Midbrain (tissue), 1 donor: Measurements from ENCODE around the gene SLC2A4RG.

Experiments used
- DNase-seq: peaks from one replicate; lab custom pipeline; 2025; lab: John Stamatoyannopoulos, UW

SLC2A4RG gene

GRCh38 chr20:63739130-63740069 lies at the start of gene SLC2A4RG:
SLC2A4RG (plus strand) TSS chr20:63739776; CDS start chr20:63739913, 137 bp downstream.
- DNase-seq = peak; percentile 87

- DNase-seq = no peak
These were observed 49.3 kb upstream of the SLC2A4RG start for GRCh38 chr20:63690003-63690897.

GRCh38 chr20:63690898-63691710 lies 48.5 kb upstream of the SLC2A4RG start:
- DNase-seq = no peak

GRCh38 chr20:63691711-63692435 lies 47.7 kb upstream of the SLC2A4RG start:
- DNase-seq = no peak

GRCh38 chr20:63692436-63693082 lies 47.0 kb upstream of the SLC2A4RG start:
- DNase-seq = no peak

- no peak for DNase-seq
These were observed 46.4 kb upstream of the SLC2A4RG start for GRCh38 chr20:63693083-63693732.

GRCh38 chr20:63693733-63694583 lies 45.6 kb upstream of the SLC2A4RG start:
- DNase-seq = no peak

GRCh38 chr20:63694584-63695423 lies 44.8 kb upstream of the SLC2A4RG start:
- no peak for DNase-seq

GRCh38 chr20:63695424-63696305 lies 43.9 kb upstream of the SLC2A4RG start:
- DNase-seq = no peak

- no peak for DNase-seq
These were observed 43.3 kb upstream of the SLC2A4RG start for GRCh38 chr20:63696306-63696627.

GRCh38 chr20:63696628-63697356 lies 42.8 kb upstream of the SLC2A4RG start, which contains the start of gene TNFRSF6B:
TNFRSF6B (plus strand) TSS chr20:63696652; CDS start chr20:63696768, 116 bp downstream.
- no peak for DNase-seq

GRCh38 chr20:63697357-63697867 lies 42.2 kb upstream of the SLC2A4RG start:
- DNase-seq = no peak

- DNase-seq = no peak
These were observed 41.6 kb upstream of the SLC2A4RG start for GRCh38 chr20:63697868-63698545.

- no peak for DNase-seq
These were observed 40.7 kb upstream of the SLC2A4RG start for GRCh38 chr20:63698739-63699465.
